Fibroblast of lung (primary cell): ENCODE results near the gene VAV2. TPM values are rescaled to one million over a fixed set of nuclear protein-coding genes. Genes with fewer than 3 reads are reported as not detected.

Experiments
- DNase-seq, 2 donors: peaks; one replicate each; pipeline versions ENCODE4 v3.0.0 to v3.0.0-alpha.2; 2010; ENCODE audit warnings: low read depth in 2 of 2
- H2AFZ ChIP-seq: 2 replicates; pipeline ENCODE4 v1.5.1; 2012; ENCODE audit warnings: low read length, control low read depth, inconsistent platforms
- H3K27ac ChIP-seq: 2 replicates; pipeline ENCODE4 v1.5.1; 2011; ENCODE audit warnings: low read length, control low read depth; ENCODE audit not compliant: insufficient read depth
- H3K27me3 ChIP-seq: 2 replicates; pipeline ENCODE4 v1.5.1; 2011; ENCODE audit warnings: mild to moderate bottlenecking, low read length; ENCODE audit not compliant: control insufficient read depth, insufficient read depth
- H3K36me3 ChIP-seq: 2 replicates; pipeline ENCODE4 v1.5.1; 2011; ENCODE audit warnings: low read length; ENCODE audit not compliant: control insufficient read depth, insufficient read depth
- H3K4me1 ChIP-seq: 2 replicates; pipeline ENCODE4 v1.5.1; 2011; ENCODE audit warnings: low read length; ENCODE audit not compliant: control insufficient read depth, insufficient read depth; ENCODE audit errors: extremely low read depth
- H3K4me2 ChIP-seq: 2 replicates; pipeline ENCODE4 v1.5.1; 2011; ENCODE audit warnings: low read length, control low read depth; ENCODE audit not compliant: insufficient read depth; ENCODE audit errors: extremely low read depth
- H3K4me3 ChIP-seq, 4 experiments: fragments of 200-600 bp in 1 of 4; sonication (generic) in 1 of 4; replicated peaks in 1 of 4; 2 replicates each; pipeline ENCODE4 v1.5.1; 2011 to 2016; ENCODE audit warnings: low read length in 4 of 4, low read depth in 3 of 4, mild to moderate bottlenecking in 3 of 4, control low read depth in 2 of 4, inconsistent platforms in 1 of 4, mixed read lengths in 1 of 4; ENCODE audit not compliant: insufficient read depth in 1 of 4; ENCODE audit errors: control extremely low read depth in 1 of 4
- H3K79me2 ChIP-seq: 2 replicates; pipeline ENCODE4 v1.5.1; 2012; ENCODE audit warnings: mild to moderate bottlenecking, low read length, inconsistent platforms; ENCODE audit not compliant: control insufficient read depth, insufficient read depth
- H3K9ac ChIP-seq: 2 replicates; pipeline ENCODE4 v1.5.1; 2011; ENCODE audit warnings: mild to moderate bottlenecking, low read length, control low read depth; ENCODE audit not compliant: insufficient read depth
- H3K9me3 ChIP-seq: 2 replicates; pipeline ENCODE4 v1.5.1; 2012; ENCODE audit warnings: low read depth, low read length; ENCODE audit not compliant: control insufficient read depth, insufficient read depth
- H4K20me1 ChIP-seq: 2 replicates; pipeline ENCODE4 v1.5.1; 2011; ENCODE audit warnings: low read length; ENCODE audit not compliant: control insufficient read depth, insufficient read depth; ENCODE audit errors: extremely low read depth
- CTCF ChIP-seq, 2 donors: IDR thresholded peaks in 1 of 2; conservative IDR thresholded peaks in 1 of 2; 1 replicate in 1 of 2; 2 replicates in 1 of 2; pipeline ENCODE4 v1.5.1; 2011 to 2012; ENCODE audit warnings: low read length in 2 of 2, control low read depth in 1 of 2, inconsistent platforms in 1 of 2, low read depth in 1 of 2, mild to moderate bottlenecking in 1 of 2
- EZH2 ChIP-seq: IDR thresholded peaks from 2 replicates; pipeline ENCODE4 v1.5.1; 2012; ENCODE audit warnings: low read length, control low read depth, mild to moderate bottlenecking; ENCODE audit errors: missing control alignments
- polyA plus RNA-seq, 2 donors: library from polyadenylated mRNA; depleted of rRNA in 1 of 2; stranded (reverse) in 1 of 2; unstranded in 1 of 2; fragments of >200 nt; gene quantifications; 2 replicates each; pipeline ENCODE4 v1.2.1, GENCODE V29; 2011 to 2012; ENCODE audit warnings: missing spikeins in 1 of 2
- total RNA-seq: library from RNA; depleted of rRNA; stranded (reverse); fragments of >200 nt; gene quantifications from 2 replicates; pipeline ENCODE4 v1.2.1, GENCODE V29; 2014

The VAV2 gene
- total and polyA plus RNA-seq, 2 donors (not counting 1 experiment from before 2014, with no cell fraction given) = 13.7 to 17.7 TPM

- Histone ChIP-seq H3K4me2 (no peak overlapping the region), H2AFZ (no peak overlapping the region), H3K27me3 (no peaks in the 10 kb centered on the region), H3K79me2 (peaks cover 2% of the 10 kb centered on the region), H3K4me1 (peaks cover 6% of the 10 kb centered on the region), H4K20me1 (no peaks in the 10 kb centered on the region), H3K4me3 (no peak overlapping the region), H3K27ac (no peak overlapping the region), H3K9ac (no peak overlapping the region), H3K9me3 (no peaks in the 10 kb centered on the region), H3K36me3 (no peaks in the 10 kb centered on the region)
- no peak for DNase-seq
- no peak for TF ChIP-seq CTCF (conservative IDR thresholded peaks at IDR 0.05 in 1 of 2, IDR thresholded peaks at IDR 0.05 in 1 of 2; ENCODE audit: low read depth in 1 of 2, low read length in 2 of 2)
- no peak for TF ChIP-seq EZH2
Measured at GRCh38 chr9:133894377-133895321, 97.5 kb downstream of the VAV2 start.

GRCh38 chr9:133893191-133893994 is 98.7 kb downstream of the VAV2 start:
- Histone ChIP-seq H3K4me3 (no peak overlapping the region), H3K79me2 (peaks cover 2% of the 10 kb centered on the region), H3K27me3 (no peaks in the 10 kb centered on the region), H2AFZ (no peak overlapping the region), H3K9me3 (no peaks in the 10 kb centered on the region), H3K9ac (no peak overlapping the region), H3K4me1 (peaks cover 6% of the 10 kb centered on the region), H3K4me2 (no peak overlapping the region), H3K27ac (no peak overlapping the region), H4K20me1 (no peaks in the 10 kb centered on the region), H3K36me3 (no peaks in the 10 kb centered on the region)
- no peak for DNase-seq
- no peak for TF ChIP-seq CTCF (conservative IDR thresholded peaks at IDR 0.05 in 1 of 2, IDR thresholded peaks at IDR 0.05 in 1 of 2; ENCODE audit: low read depth in 1 of 2, low read length in 2 of 2)
- TF ChIP-seq EZH2 = no peak
